HG03045 (cell line): Measurements from ENCODE around the gene COX20.
"Not testable (repeated sequence)": the region's sequence is repeated elsewhere in the genome, so short reads cannot be mapped to it uniquely, and the experiment has no call there.

ENCODE experiments used
- ATAC-seq: cut with Tn5 transposase; IDR thresholded peaks from one replicate; pipeline ENCODE4 v1.9.1; 2021; ENCODE audit warnings: mild to moderate bottlenecking, moderate library complexity; ENCODE audit not compliant: unreplicated experiment

The COX20 gene

GRCh38 chr1:244821134-244821533 lies 14.3 kb upstream of the COX20 start:
- ATAC-seq = no peak

- ATAC-seq = no peak
Measured at GRCh38 chr1:244822878-244823277, 12.6 kb upstream of the COX20 start.

- no peak for ATAC-seq
Measured at GRCh38 chr1:244826712-244827111, 8.7 kb upstream of the COX20 start.

DNA sequence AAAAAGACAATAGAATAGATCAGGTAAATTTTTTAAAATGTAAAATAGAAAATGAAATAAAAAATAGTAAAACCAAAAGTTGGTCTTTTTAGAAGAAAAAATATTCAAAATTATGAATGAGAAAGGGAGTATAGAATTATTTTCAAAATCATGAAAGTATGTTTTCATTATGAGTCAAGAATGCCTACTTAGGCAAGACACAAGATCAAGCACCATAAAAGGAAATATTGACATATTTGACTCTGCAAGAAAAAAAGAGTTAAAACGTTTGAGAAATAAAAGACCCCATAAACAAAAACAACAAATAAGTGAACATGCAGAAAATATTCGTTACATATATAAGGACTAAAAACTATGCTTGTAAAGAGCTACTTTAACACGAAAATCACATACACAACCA lies 4.8 kb upstream of the COX20 start:
- no peak for ATAC-seq

DNA sequence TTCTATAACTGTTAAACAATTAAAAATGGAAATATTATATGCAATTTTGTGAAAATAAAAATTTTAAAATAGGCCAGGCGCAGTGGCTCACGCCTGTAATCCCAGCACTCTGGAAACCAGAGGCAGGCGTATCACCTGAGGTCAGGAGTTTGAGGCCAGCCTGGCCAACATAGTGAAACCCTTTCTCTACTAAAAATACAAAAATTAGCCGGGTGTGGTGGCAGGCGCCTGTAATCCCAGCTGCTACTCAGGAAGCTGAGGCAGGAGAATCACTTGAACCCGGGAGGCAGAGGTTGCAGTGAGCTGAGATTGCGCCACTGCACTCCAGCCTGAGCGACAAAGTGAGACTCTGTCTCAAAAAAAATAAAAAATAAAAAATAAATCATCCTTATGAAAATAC lies 2.2 kb upstream of the COX20 start:
- ATAC-seq = not testable (repeated sequence)

DNA sequence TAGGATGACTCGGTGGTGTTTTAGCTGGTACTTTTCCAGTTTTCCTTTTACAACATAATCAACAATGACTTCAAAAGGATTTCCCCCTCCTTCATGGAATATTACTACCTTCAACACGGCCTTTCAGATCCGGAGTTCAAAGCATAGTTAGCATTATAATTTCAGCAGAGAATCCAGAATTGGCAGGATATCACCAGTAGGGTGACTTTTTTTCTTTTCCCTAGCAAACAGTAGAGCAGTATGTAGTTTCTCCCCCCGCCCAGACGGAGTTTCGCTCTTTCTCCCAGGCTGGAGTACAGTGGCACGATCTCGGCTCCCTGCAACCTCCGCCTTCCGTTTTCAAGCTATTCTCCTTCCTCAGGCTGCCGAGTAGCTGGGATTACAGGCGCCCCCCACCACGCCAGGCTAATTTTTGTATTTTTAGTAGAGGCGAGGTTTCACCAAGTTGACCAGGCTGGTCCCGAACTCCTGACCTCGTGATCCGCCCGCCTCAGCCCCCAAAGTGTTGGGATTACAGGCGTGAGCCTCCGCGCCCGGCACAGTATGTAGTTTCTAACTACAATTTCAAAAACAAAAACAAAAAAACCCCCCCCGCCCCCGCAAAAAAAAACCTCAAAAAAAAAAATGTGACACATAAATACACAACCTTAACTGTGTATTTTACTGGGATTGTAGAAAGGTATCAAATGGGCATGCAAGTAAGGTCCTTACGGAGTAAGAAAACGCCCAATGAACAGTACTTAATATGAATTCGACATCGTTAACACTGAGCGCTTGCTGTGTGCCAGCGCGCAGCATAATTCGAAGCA lies 1.5 kb upstream of the COX20 start:
- ATAC-seq = peak; percentile 10

DNA sequence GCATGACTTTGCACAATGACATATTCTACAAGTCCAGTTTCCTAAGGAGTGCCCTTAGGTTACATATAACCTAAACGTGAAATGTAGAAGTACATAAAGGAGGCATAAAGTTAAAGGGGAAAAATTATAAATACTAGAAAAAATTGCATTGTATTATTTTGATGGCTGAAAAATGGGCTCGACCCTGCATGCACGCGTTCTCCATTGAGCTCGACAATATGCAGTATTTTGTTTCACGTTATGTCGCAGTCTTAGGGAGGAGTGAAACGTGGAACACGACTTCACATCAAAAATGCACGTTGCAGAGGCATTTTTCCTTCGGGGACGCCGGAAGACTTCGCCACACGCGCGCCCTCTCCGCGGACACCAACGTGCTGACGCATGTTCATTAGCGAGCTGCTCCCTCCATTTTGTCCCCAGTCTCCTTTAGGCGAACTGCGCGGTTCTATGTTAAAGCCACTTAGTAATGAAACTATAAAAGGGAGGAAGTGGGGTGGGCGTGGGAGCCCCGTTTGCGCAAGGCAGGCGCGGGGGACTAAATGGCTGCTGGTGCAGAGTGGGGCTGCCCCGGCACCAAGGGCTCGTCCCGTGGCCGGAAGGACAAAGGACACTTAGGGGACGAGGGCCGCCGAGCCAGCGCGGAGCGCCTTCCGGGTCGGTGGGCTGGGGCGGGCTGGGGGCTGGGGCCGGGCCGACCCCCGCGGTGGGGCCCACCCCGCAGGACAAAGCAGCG lies 749 bp upstream of the COX20 start:
- peak; percentile 73 for ATAC-seq

DNA sequence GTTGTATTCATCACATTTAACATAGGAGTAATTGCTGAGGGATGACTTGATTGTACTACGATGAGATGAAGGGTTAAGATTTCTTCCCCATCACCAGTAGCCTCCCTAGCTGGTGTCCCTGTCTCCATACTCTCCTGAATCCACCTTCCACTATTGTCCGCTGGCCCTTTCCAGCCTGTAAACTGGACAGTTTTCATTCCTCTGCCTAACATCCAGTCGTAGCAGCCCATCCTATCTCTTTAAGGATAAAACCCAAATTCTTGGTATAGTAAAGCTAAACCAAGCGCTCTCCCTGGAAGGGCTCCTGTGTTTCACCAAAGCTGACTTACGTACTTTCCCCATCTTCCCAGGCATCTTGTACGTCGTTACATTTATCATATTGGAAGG lies 670 bp downstream of the COX20 start:
- no peak for ATAC-seq

DNA sequence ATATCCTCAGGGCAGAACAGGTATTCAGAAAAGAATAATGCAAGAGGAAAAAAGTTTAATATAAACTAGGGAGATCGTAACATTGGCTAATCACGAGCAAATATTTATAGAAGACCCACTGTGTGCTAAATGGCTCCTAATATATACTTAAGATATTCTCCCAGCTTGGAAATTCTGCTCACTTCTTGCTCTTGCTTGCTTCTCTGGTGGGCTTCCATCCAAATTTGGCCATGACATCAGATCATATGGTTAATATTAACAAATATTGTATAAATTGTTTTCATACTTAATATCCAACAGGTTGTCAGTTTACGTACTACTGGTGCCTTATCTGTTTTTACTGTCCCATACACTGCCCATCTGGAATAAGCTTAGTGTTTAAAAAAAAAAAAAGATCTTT lies 1.1 kb downstream of the COX20 start:
- ATAC-seq = no peak

GRCh38 chr1:244837597-244838258 lies 2.3 kb downstream of the COX20 start:
- no peak for ATAC-seq

DNA sequence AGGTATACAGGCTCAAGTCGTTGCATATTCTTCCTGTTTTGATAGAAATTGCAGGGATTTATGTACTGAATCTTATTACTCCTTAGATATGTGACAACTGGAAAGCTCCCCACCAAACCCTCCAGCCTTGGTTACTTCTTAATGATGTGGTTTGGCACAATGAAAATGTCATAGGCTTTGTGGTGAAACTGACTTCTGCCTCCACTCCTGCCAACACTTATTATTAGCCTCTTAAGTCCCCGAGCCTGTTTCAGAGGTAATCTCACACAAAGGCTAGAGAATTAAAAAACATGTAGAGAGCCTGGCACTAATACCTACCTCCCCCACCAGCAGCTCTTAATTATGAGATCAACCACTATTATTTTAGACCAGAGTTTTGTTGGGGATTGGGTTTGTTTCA lies 4.2 kb downstream of the COX20 start:
- no peak for ATAC-seq

- no peak for ATAC-seq
Measured at GRCh38 chr1:244840219-244840794, 4.8 kb downstream of the COX20 start.

DNA sequence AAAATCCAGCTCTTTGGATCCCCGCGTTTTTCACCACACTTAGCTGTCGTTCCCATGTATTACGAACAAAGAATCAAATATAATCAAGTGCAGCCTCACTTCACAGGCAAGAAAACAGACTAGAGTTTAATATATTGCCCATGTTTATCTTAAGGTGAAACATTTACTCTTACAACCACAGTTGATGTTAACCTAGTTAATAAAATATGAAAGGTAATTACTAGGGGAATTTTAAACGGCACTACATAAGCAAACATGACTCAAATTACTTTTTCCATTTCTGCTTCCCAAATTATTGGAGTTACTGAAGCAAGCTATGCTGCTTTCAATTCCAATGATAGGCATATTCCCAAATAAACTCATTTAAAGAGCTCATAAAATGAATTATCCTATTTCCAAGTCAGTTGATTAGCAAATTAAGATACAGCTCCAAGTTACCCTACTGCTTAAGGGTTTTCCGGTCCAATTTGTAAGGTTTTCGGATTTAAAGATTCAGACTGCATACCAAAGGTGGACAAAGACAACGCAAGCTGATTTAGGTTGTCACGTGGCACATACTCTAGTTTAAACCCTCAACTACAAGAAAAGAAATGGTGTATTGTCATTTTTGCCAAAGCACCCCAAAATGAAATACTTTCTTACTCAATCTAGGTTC lies 5.9 kb downstream of the COX20 start:
- ATAC-seq = no peak

DNA sequence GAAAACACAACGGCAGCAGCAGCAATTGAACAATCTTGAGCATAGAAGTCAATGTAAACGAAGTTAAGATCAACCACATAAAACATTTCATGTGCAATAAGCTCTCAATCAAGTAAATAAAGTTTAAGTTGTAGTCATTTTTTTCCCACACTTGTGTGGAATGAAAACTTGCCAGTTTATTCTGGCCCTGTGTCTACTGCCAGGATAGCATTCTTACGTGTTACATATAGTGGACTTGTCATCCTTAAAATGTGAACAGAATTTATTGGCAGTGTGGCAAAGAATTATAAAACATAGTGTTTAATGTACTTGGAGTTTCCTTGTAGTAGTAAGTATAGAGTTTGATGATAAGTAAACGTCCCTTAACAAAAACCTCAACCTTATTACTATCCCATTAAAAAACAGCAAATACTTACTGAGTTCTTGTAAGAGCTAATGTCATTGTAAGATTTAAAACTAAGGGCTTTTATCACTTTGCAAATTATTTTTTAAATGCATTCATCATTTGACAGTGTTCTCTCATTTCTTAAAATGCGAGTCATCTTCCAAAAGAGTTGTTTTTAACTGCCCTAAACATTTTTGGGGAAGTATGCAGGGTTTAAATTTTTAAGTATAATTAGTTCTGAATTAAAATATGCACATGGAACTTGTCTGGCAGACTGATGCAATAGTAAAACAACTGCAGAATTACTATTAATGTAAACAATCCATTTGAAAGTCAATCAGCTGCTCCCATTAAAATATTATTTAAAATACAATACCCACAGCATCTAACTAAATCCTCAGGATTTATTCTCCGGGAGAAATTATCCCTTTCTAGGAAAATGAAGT lies 7.9 kb downstream of the COX20 start:
- no peak for ATAC-seq

GRCh38 chr1:244844155-244845121 lies 9.0 kb downstream of the COX20 start:
- no peak for ATAC-seq

GRCh38 chr1:244846653-244847052 lies 11.2 kb downstream of the COX20 start:
- no peak for ATAC-seq

DNA sequence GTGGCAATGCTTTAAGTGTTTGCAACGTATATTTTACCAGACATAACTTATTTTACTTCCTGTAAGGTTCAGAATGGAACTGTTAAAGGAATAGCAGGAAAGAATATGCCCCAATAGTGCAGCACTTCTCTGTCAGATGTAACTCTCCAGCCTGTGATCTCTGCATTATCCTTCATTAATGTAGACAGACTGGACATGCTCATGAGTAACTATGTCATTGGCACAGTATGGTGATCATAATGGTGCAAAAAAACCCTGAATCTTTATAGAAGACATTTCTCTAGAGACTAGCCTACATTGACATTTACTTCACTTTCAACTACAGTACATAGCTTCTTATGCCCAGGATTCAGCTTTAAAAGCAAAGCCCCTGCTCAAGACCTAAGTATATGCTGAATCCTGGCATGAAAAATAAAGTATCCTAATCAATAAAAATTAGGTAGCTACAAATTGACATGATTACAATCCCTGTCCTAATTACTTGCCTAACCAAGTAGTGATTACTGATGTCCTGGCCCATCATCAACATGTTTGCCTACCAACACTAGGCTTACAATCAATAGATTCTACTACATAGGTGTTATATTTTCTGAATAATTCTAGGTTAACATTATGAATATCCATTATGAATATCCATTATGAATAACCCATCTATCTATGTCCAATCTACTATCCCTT lies 13.9 kb downstream of the COX20 start:
- no peak for ATAC-seq

DNA sequence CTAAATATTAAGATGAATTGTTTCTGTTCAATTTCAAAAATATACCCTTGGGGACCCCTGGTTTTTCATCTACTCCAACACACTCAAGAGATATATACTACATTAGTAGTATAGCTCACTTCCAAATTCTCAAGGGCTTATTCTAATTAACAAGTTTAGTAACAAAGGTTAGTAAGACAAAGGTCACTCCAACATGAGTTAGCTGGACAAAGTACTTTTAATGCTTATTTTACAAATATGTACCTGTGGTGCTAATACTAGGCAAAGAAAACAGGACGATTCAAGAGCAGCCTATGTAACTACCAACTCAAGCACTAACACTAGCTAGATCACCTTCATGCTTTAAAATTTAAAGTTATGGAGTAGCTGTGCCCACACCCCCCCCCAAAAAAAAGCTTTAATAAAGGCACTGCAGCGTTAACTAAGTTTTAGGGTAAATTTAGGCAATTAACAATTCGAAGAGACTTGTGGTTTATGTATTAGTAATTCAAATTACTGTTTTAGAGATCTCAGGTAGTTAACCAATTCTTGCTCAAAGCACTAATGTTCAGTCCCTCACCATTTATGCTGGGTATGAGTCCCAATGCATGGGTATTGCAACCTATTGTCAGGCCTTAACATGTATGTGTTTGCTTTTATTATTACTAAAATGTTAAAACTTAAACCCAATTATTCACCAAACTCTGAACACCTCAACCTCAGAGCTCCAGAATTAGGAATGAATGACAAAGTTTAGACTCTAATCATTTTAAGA lies 14.8 kb downstream of the COX20 start:
- no peak for ATAC-seq
